Measurements from ENCODE around the gene TMEM131.

GRCh38 chr2:97997784-97998392 lies 2.1 kb upstream of the TMEM131 start:
- TF ChIP-seq ZNF263 (CRISPR knock-in tag; IDR thresholded peaks at IDR 0.05; ENCODE audit: low read depth) (no peak), CTCF (IDR thresholded peaks at IDR 0.05) (no peak), GABPB1 (CRISPR knock-in tag; IDR thresholded peaks at IDR 0.05) (no peak), PRDM15 (CRISPR knock-in tag; IDR thresholded peaks at IDR 0.05) (no peak), TP53 (CRISPR knock-in tag; IDR thresholded peaks at IDR 0.05) (no peak), SP1 (CRISPR knock-in tag; conservative IDR thresholded peaks at IDR 0.05) (no peak), ARID4B (CRISPR knock-in tag; IDR thresholded peaks at IDR 0.05; ENCODE audit: borderline replicate concordance) (no peak), ZNF138 (CRISPR knock-in tag; conservative IDR thresholded peaks at IDR 0.05) (no peak), CREM (CRISPR knock-in tag; IDR thresholded peaks at IDR 0.05) (no peak)

All from WTC11 (cell line).